Psoas muscle (tissue), 8 donors: ENCODE results near the gene AOPEP. TPM values are rescaled to one million over a fixed set of nuclear protein-coding genes. Genes with fewer than 3 reads are reported as not detected.

Source experiments
- ATAC-seq, 4 donors: fragments of 200-7000 bp; cut with Tn5 transposase; one replicate each; pipeline ENCODE4 v1.9.1; 2020; ENCODE audit warnings: moderate library complexity in 3 of 4, mild to moderate bottlenecking in 2 of 4
- DNase-seq, 2 donors: peaks; one replicate each; pipeline ENCODE4 v3.0.0-alpha.2; 2020
- H3K27ac ChIP-seq: fragments of 200-600 bp; one replicate; pipeline ENCODE4 v1.8.0; 2022
- H3K27me3 ChIP-seq, 3 donors: fragments of 200-600 bp in 1 of 3; one replicate each; pipeline versions ENCODE4 v1.6.1 to v1.8.0; 2013 to 2022; ENCODE audit warnings: low read length in 2 of 3, mild to moderate bottlenecking in 2 of 3, moderate library complexity in 1 of 3; ENCODE audit not compliant: insufficient read depth in 3 of 3
- H3K36me3 ChIP-seq, 2 donors: fragments of 200-600 bp in 1 of 2; one replicate each; pipeline versions ENCODE4 v1.6.1 to v1.8.0; 2013 to 2022; ENCODE audit warnings: low read depth in 1 of 2, mild to moderate bottlenecking in 1 of 2, moderate library complexity in 1 of 2; ENCODE audit not compliant: insufficient read depth in 1 of 2
- H3K4me1 ChIP-seq: fragments of 200-600 bp; one replicate; pipeline ENCODE4 v1.8.0; 2022
- H3K4me3 ChIP-seq: fragments of 200-600 bp; one replicate; pipeline ENCODE4 v1.8.0; 2022; ENCODE audit warnings: mild to moderate bottlenecking
- H3K9me3 ChIP-seq: fragments of 200-600 bp; one replicate; pipeline ENCODE4 v1.8.0; 2022
- CTCF ChIP-seq: fragments of 200-600 bp; IDR thresholded peaks from one replicate; pipeline ENCODE4 v1.8.0; 2022; ENCODE audit warnings: antibody characterized with exemption
- WGBS, 3 donors: extraction: QIAGEN DNeasy Blood & Tissue Kit; methylation state at CpG; one replicate each; pipeline versions ENCODE4 v1.1.6 to v1.1.7; 2013; 5-methylcytosine and 5-hydroxymethylcytosine counted together
- intact Hi-C, 2 donors: fragments of 100-400 bp; cut with DNase I; formaldehyde crosslinking; loops; one replicate each; pipeline versions ENCODE4 v1.11.0 to v1.14.2; 2022
- polyA plus RNA-seq, 3 donors: library from polyadenylated mRNA; stranded (reverse); fragments of 200-250 nt; gene quantifications; one replicate each; pipeline ENCODE4 v1.2.3, GENCODE V29; 2013
- total RNA-seq, 4 donors: library from RNA; stranded (reverse); fragmentation: NEBNext Ultra II Directional in 2 of 4; extraction: Animal tissue kit (Norgen Biotek cat#: 25700) in 2 of 4; gene quantifications; one replicate each; pipeline versions ENCODE4 v1.2.1 to v1.2.4, GENCODE V29; 2021 to 2023
- donor health status: healthy with polysubstance abuse.
- donor health status: DM: no; HTN: no; CAD: no; lungs with moderate emphysema.
- donor health status: Bipolar disorder and iron deficiency.
- donor health status: healthy.
- donor health status: DM: yes; HTN: yes; CAD: no.
- donor health status: DM: no; HTN: no; CAD: no.
- donor health status: DM: no; HTN: no; CAD: no.
- donor health status: DM: yes; HTN: yes; CAD: no.

The AOPEP gene
- total and polyA plus RNA-seq, 7 donors: 46.4 to 96.9 (median 78.6) TPM

GRCh38 chr9:94779031-94779430 lies 52.5 kb downstream of the AOPEP start:
- no peak for ATAC-seq
- intact Hi-C loops: no loop called here
- Histone ChIP-seq H3K4me3 (no peak overlapping the region), H3K9me3 (no peaks in the 10 kb centered on the region), H3K27me3 (no peaks in the 10 kb centered on the region), H3K36me3 (no peaks in the 10 kb centered on the region), H3K27ac (peak overlapping the region; percentile 30), H3K4me1 (peaks cover 26% of the 10 kb centered on the region)
- DNase-seq: no peak
- TF ChIP-seq CTCF: no peak
- 39 to 46% (median 43%) methylated on average over 2 of the region's 2 CpGs for WGBS, 3 donors

- H3K27ac ChIP-seq: peak overlapping the region; percentile 79
- no peak overlapping the region for H3K4me3 ChIP-seq
- H3K9me3 ChIP-seq: no peaks in the 10 kb centered on the region
- WGBS, 3 donors: 58 to 84% (median 67%) methylated on average over 4 of the region's 4 CpGs
- no peaks in the 10 kb centered on the region for H3K36me3 ChIP-seq
- ATAC-seq (no peak), DNase-seq (no peak)
- no peak for TF ChIP-seq CTCF
- intact Hi-C loops: loop anchor here (5.0 to 10.0 kb wide), 3 partner anchors 93 to 348 kb away; no protein-coding TSS in a partner anchor
- peaks cover 27% of the 10 kb centered on the region for H3K4me1 ChIP-seq
- H3K27me3 ChIP-seq: no peaks in the 10 kb centered on the region
Observed at GRCh38 chr9:94779693-94780290, 53.3 kb downstream of the AOPEP start.

- Histone ChIP-seq H3K4me1 (peaks cover 27% of the 10 kb centered on the region), H3K27ac (peak overlapping the region; percentile 79), H3K9me3 (no peaks in the 10 kb centered on the region), H3K27me3 (no peaks in the 10 kb centered on the region), H3K4me3 (no peak overlapping the region), H3K36me3 (no peaks in the 10 kb centered on the region)
- DNase-seq (peak in 1 of 2 donors; percentile 31), ATAC-seq (peak; percentile 41 to 76 (median 62))
- 15 to 20% (median 19%) methylated on average over 5 of the region's 5 CpGs for WGBS, 3 donors
- intact Hi-C loops: loop anchor here (5.0 to 10.0 kb wide), 3 partner anchors 92 to 347 kb away; no protein-coding TSS in a partner anchor
- TF ChIP-seq CTCF: no peak
Observed at GRCh38 chr9:94780516-94780950, 54.0 kb downstream of the AOPEP start.

- H3K9me3 ChIP-seq: no peaks in the 10 kb centered on the region
- H3K27me3 ChIP-seq: no peaks in the 10 kb centered on the region
- H3K36me3 ChIP-seq: no peaks in the 10 kb centered on the region
- TF ChIP-seq CTCF: no peak
- peak in 2 of 4 donors; percentile 4 for ATAC-seq
- DNase-seq: no peak
- H3K4me1 ChIP-seq: peaks cover 27% of the 10 kb centered on the region
- H3K4me3 ChIP-seq: no peak overlapping the region
- intact Hi-C loops: loop anchor here (1.0 to 10.0 kb wide), 5 partner anchors 90 to 348 kb away; no protein-coding TSS in a partner anchor
- H3K27ac ChIP-seq: peak overlapping the region; percentile 65
- whole genome bisulfite sequencing, 3 donors: 55 to 62% (median 60%) methylated on average over 6 of the region's 6 CpGs
Observed at GRCh38 chr9:94782355-94783101, 56.0 kb downstream of the AOPEP start.
